RWPE2 (cell line): Measurements from ENCODE around the gene DLG2.

Experiments used
- ATAC-seq: fragments of 200-7000 bp; cut with Tn5 transposase; 3 replicates; pipeline ENCODE4 v1.9.1; 2021; ENCODE audit warnings: low read depth
- DNase-seq: peaks from one replicate; pipeline ENCODE4 v3.0.0-alpha.2; 2020; ENCODE audit warnings: low spot score
- H3K27ac ChIP-seq: fragments of 450-650 bp; 2 replicates; pipeline ENCODE4 v1.5.1; 2017; ENCODE audit warnings: mild to moderate bottlenecking; ENCODE audit not compliant: poor library complexity, severe bottlenecking
- H3K27me3 ChIP-seq: fragments of 250-450 bp; sonication (Bioruptor Pico); 2 replicates; pipeline ENCODE4 v1.5.1; 2021; ENCODE audit warnings: mild to moderate bottlenecking, moderate library complexity; ENCODE audit not compliant: insufficient read depth, poor library complexity, severe bottlenecking
- H3K36me3 ChIP-seq: fragments of 250-450 bp; sonication (Bioruptor Pico); 2 replicates; pipeline ENCODE4 v1.5.1; 2020; ENCODE audit warnings: low read depth, mild to moderate bottlenecking, moderate library complexity
- H3K4me1 ChIP-seq: fragments of 250-450 bp; sonication (Bioruptor Pico); 2 replicates; pipeline ENCODE4 v1.5.1; 2021; ENCODE audit warnings: mild to moderate bottlenecking, moderate library complexity; ENCODE audit not compliant: insufficient read depth, poor library complexity, severe bottlenecking
- H3K4me3 ChIP-seq: fragments of 250-450 bp; sonication (Bioruptor Pico); 2 replicates; pipeline ENCODE4 v1.5.1; 2021; ENCODE audit warnings: mild to moderate bottlenecking, moderate library complexity; ENCODE audit not compliant: severe bottlenecking
- H3K9me3 ChIP-seq: fragments of 250-450 bp; sonication (Bioruptor Pico); 2 replicates; pipeline ENCODE4 v1.5.1; 2021; ENCODE audit warnings: mild to moderate bottlenecking, moderate library complexity; ENCODE audit not compliant: severe bottlenecking
- TF ChIP-seq, protein P1 (sequence below): fragments of 450-650 bp; IDR thresholded peaks from one replicate; pipeline ENCODE4 v1.5.1; 2017; ENCODE audit warnings: mild to moderate bottlenecking, moderate library complexity; ENCODE audit not compliant: poor library complexity, severe bottlenecking

Gene DLG2

DNA sequence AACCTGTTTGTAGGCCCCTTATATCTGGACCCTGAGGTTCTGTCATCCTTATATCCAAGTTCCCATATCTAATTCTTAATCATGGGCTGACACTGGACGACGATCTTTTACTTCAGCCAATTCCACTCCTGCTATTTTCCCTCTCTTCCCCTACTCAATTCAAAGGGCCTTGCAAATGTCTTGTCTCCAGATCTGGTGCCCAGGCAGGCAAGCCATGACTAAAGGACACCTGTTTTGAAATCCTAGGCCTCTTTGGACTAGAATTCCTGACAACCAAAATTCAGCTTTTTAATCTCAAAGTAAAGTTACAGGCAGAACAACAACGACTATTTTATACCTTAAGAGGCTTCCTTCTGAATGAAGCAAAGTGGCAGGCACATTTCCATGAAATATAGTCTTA, 963.4 kb downstream of the DLG2 start:
- peaks cover 3% of the 10 kb centered on the region for H3K9me3 ChIP-seq
- H3K27me3 ChIP-seq = no peaks in the 10 kb centered on the region
- TF ChIP-seq, protein P1, sequence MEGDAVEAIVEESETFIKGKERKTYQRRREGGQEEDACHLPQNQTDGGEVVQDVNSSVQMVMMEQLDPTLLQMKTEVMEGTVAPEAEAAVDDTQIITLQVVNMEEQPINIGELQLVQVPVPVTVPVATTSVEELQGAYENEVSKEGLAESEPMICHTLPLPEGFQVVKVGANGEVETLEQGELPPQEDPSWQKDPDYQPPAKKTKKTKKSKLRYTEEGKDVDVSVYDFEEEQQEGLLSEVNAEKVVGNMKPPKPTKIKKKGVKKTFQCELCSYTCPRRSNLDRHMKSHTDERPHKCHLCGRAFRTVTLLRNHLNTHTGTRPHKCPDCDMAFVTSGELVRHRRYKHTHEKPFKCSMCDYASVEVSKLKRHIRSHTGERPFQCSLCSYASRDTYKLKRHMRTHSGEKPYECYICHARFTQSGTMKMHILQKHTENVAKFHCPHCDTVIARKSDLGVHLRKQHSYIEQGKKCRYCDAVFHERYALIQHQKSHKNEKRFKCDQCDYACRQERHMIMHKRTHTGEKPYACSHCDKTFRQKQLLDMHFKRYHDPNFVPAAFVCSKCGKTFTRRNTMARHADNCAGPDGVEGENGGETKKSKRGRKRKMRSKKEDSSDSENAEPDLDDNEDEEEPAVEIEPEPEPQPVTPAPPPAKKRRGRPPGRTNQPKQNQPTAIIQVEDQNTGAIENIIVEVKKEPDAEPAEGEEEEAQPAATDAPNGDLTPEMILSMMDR = no peak
- no peak overlapping the region for H3K27ac ChIP-seq
- ATAC-seq = no peak
- H3K4me3 ChIP-seq = no peak overlapping the region
- H3K4me1 ChIP-seq = no peaks in the 10 kb centered on the region
- no peak for DNase-seq
- H3K36me3 ChIP-seq = no peaks in the 10 kb centered on the region

DNA sequence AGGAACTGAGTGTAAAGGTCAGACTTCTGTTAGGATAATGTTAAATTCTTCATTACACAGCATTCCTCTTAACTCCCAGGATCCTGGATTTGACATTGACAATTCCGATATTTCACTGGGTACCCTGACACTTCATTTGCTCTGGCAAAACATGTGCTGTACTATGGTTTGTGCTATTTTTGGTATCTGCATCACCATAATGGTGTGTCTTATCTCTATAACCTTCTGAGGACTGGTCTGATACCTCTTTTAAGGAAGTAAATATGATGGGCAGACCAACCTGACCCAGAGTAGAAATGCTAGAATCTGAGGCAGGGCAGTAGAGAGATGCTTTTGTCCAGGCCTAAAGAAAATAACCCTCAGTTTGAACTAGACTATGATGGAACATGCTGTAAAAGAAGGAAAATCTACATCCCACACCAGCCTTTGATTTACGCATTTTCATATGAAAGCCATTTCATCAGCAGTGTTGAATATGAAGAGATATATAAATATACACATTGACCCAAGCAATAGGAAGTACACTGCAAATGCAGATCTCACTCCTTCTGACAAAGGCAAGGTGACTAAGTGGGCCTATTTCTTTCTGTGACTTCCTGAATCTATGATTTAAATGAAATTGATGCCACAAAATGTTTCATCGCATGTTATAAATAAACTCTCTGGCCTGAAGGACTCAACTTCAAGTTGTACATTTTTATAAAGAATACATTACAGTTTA, 966.7 kb downstream of the DLG2 start:
- no peaks in the 10 kb centered on the region for H3K4me1 ChIP-seq
- no peaks in the 10 kb centered on the region for H3K27me3 ChIP-seq
- no peak overlapping the region for H3K27ac ChIP-seq
- no peaks in the 10 kb centered on the region for H3K36me3 ChIP-seq
- H3K9me3 ChIP-seq = no peaks in the 10 kb centered on the region
- DNase-seq (no peak), ATAC-seq (no peak)
- TF ChIP-seq, protein P1 = no peak
- no peak overlapping the region for H3K4me3 ChIP-seq

DNA sequence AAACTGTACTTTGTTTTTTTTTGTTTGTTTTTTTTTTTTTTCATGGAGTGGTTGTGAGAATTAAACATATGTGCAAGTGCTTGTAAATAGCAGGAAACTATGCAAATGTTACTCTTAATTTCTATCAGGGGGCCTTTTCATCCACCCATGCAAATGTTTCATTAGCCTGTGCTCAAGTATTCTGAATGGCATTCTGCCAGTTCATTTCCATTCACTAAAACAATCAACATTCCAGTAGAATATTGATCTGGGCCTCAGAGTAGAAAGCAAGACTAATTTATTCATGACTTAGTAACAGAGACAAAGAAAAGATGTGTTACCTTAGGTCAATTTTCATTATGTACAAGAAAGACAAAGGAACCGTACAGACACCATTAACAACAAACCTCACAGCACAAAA, 971.4 kb downstream of the DLG2 start:
- no peak overlapping the region for H3K4me3 ChIP-seq
- TF ChIP-seq, protein P1 = no peak
- H3K27ac ChIP-seq = no peak overlapping the region
- no peak for DNase-seq
- no peaks in the 10 kb centered on the region for H3K27me3 ChIP-seq
- H3K9me3 ChIP-seq = no peaks in the 10 kb centered on the region
- H3K36me3 ChIP-seq = no peaks in the 10 kb centered on the region
- no peak for ATAC-seq
- no peaks in the 10 kb centered on the region for H3K4me1 ChIP-seq

DNA sequence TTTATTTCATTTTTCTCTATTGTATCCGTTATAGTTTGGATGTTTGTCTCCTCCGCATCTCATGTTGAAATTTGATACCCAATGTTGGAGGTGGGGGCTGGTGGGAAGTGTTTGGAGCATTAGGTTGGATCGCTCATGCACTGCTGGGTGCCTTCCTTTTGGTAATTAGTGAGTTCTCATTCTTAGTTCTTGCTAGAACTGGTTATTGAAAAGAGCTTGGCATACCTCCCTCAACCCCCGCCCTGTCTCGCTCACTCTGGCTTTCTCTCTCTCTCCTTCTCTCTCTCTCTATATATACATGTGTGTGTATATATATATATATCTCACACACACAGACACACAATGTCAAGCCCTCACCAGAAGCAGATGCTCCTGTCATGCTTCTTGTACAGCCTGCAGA, 978.7 kb downstream of the DLG2 start:
- TF ChIP-seq, protein P1 = no peak
- no peaks in the 10 kb centered on the region for H3K4me1 ChIP-seq

DNA sequence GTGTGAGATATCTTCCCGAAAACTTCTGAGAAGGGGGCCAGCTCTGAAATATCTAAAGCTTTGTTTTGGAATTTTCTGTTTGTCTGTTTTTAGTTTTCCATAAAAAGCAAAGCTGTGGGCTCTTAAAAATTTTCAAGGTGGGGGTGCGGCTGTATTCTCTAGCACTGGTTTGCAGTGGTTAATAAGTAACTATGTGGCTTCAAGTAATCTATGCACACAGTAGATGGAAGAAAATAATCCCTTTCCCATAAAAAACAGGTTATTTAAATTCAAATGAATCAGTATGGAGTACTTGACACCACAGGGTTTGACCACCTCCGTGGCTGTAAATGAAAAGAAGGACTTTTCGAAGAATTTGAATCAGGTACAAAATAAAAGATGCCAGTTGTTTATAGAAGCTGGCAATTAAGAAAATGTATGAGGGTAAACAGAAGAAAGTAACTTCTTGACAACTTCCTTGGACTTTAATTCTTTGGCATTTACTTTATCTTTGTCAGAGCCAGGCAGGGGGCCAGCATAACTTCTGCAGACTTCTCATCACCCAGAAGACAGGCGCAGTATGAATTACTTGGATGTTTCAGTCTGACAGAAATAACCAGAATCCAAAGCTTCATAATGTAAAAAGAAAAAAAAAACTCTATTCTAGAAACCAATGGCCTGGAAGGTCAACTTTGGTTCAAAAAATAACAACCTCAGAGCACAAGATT, 981.0 kb downstream of the DLG2 start:
- no peaks in the 10 kb centered on the region for H3K4me1 ChIP-seq
- H3K27me3 ChIP-seq = no peaks in the 10 kb centered on the region
- H3K9me3 ChIP-seq = no peaks in the 10 kb centered on the region
- TF ChIP-seq, protein P1 = no peak
- no peak overlapping the region for H3K27ac ChIP-seq
- H3K4me3 ChIP-seq = no peak overlapping the region
- no peak for ATAC-seq
- no peak for DNase-seq
- H3K36me3 ChIP-seq = no peaks in the 10 kb centered on the region

More for the DNA sequence above, 978.7 kb downstream of the DLG2 start:
- no peak for ATAC-seq
- no peak for DNase-seq
- Histone ChIP-seq H3K9me3 (no peaks in the 10 kb centered on the region), H3K36me3 (no peaks in the 10 kb centered on the region), H3K27me3 (no peaks in the 10 kb centered on the region), H3K27ac (no peak overlapping the region), H3K4me3 (no peak overlapping the region)
